ENCODE measurements around the gene DYNLRB1.

DYNLRB1 gene

DNA sequence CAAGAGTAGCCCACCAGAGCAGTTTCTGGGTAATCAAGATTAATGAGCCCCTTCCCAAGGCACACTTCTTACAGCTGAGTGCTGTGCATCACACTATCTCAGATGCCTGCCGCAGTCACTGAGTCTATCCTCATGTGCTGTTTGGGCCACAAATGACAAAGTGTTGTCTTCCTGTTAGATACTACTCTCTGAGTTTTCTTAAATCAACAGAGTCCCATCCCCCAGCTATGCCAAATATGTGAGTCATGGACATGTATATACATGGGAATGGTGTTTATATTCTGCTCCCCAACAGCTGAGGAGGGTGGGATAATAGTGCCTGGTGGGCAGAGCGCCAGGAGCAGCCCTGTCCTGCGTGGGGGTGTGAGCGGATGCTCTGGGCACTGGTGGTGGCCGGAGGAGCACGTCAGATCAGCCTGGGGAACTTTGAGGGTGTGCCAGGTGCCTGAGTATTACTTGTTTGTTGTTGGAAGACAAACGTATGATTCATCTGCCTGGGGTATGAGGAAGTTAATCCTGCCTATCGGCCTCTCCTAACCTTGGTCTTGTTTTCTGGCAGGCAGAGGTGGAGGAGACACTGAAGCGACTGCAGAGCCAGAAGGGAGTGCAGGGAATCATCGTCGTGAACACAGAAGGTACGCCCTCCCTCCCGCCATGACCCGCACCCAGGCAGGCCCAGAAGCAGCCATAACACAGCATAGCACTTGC is 9.6 kb downstream of the DYNLRB1 start:
- Histone ChIP-seq H3K79me2 (ENCODE audit: insufficient read depth, low read length) (peaks cover 49% of the 10 kb centered on the region), H2AFZ (ENCODE audit: low read length) (no peak overlapping the region), H3K27me3 (ENCODE audit: insufficient read depth, low read length, poor library complexity, severe bottlenecking) (no peaks in the 10 kb centered on the region), H3K9me2 (replicated peaks; ENCODE audit: low read depth, low read length) (no peaks in the 10 kb centered on the region), H3K4me1 (ENCODE audit: insufficient read depth, low read length, poor library complexity, severe bottlenecking) (peaks cover 17% of the 10 kb centered on the region), H4K20me1 (ENCODE audit: insufficient read depth, low read length, poor library complexity, severe bottlenecking) (peaks cover 15% of the 10 kb centered on the region), H3K9ac (ENCODE audit: low read depth, low read length, poor library complexity, severe bottlenecking) (no peak overlapping the region), H3K9me3 (ENCODE audit: insufficient read depth, low read depth, low read length) (no peaks in the 10 kb centered on the region), H3K4me3 (ENCODE audit: low read length, poor library complexity, severe bottlenecking) (no peak overlapping the region), H3F3A (ENCODE audit: low read depth) (peaks cover 3% of the 10 kb centered on the region; the same call in 1 of the 2 replicates), H3K4me2 (ENCODE audit: low read depth, low read length, poor library complexity, severe bottlenecking) (no peak overlapping the region), H3K36me3 (ENCODE audit: insufficient read depth, low read length) (peaks cover 42% of the 10 kb centered on the region; the same call in 1 of the 2 replicates)
- TF ChIP-seq, protein P1, sequence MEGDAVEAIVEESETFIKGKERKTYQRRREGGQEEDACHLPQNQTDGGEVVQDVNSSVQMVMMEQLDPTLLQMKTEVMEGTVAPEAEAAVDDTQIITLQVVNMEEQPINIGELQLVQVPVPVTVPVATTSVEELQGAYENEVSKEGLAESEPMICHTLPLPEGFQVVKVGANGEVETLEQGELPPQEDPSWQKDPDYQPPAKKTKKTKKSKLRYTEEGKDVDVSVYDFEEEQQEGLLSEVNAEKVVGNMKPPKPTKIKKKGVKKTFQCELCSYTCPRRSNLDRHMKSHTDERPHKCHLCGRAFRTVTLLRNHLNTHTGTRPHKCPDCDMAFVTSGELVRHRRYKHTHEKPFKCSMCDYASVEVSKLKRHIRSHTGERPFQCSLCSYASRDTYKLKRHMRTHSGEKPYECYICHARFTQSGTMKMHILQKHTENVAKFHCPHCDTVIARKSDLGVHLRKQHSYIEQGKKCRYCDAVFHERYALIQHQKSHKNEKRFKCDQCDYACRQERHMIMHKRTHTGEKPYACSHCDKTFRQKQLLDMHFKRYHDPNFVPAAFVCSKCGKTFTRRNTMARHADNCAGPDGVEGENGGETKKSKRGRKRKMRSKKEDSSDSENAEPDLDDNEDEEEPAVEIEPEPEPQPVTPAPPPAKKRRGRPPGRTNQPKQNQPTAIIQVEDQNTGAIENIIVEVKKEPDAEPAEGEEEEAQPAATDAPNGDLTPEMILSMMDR (conservative IDR thresholded peaks at IDR 0.05; ENCODE audit: low read length): no peak
- no peak for TF ChIP-seq EZH2phosphoT487 (IDR thresholded peaks at IDR 0.05; ENCODE audit: borderline replicate concordance)

DNA sequence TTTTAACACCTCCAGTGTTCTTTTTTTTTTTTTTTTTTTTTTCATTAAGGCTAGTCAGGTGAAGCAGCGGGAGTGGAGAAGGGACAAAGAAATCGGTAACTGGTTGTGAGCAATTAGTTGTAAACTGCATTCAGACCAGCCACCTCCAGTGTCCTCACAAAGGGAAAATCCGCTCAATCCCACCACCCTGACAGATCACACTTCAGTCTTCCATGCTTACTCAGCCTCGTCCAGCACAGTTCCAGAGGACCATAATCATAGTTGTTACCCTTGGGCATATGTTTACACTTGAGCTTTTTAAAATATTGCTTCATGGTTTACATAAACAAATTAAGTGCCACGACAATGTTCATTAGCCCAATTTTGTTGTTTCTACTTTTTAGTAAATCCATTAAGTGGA is 10.2 kb downstream of the DYNLRB1 start:
- Histone ChIP-seq H3K9me2 (replicated peaks; ENCODE audit: low read depth, low read length) (no peaks in the 10 kb centered on the region), H3K27me3 (ENCODE audit: insufficient read depth, low read length, poor library complexity, severe bottlenecking) (no peaks in the 10 kb centered on the region), H3K4me3 (ENCODE audit: low read length, poor library complexity, severe bottlenecking) (no peak overlapping the region), H3K79me2 (ENCODE audit: insufficient read depth, low read length) (peaks cover 49% of the 10 kb centered on the region), H3F3A (ENCODE audit: low read depth) (peaks cover 3% of the 10 kb centered on the region; the same call in 1 of the 2 replicates), H3K36me3 (ENCODE audit: insufficient read depth, low read length) (peaks cover 48% of the 10 kb centered on the region; the same call in 1 of the 2 replicates), H4K20me1 (ENCODE audit: insufficient read depth, low read length, poor library complexity, severe bottlenecking) (peaks cover 15% of the 10 kb centered on the region), H3K4me2 (ENCODE audit: low read depth, low read length, poor library complexity, severe bottlenecking) (no peak overlapping the region), H2AFZ (ENCODE audit: low read length) (no peak overlapping the region), H3K4me1 (ENCODE audit: insufficient read depth, low read length, poor library complexity, severe bottlenecking) (peaks cover 17% of the 10 kb centered on the region), H3K9ac (ENCODE audit: low read depth, low read length, poor library complexity, severe bottlenecking) (no peak overlapping the region), H3K9me3 (ENCODE audit: insufficient read depth, low read depth, low read length) (no peaks in the 10 kb centered on the region)
- TF ChIP-seq, protein P1 (conservative IDR thresholded peaks at IDR 0.05; ENCODE audit: low read length): no peak
- TF ChIP-seq EZH2phosphoT487 (IDR thresholded peaks at IDR 0.05; ENCODE audit: borderline replicate concordance): no peak

DNA sequence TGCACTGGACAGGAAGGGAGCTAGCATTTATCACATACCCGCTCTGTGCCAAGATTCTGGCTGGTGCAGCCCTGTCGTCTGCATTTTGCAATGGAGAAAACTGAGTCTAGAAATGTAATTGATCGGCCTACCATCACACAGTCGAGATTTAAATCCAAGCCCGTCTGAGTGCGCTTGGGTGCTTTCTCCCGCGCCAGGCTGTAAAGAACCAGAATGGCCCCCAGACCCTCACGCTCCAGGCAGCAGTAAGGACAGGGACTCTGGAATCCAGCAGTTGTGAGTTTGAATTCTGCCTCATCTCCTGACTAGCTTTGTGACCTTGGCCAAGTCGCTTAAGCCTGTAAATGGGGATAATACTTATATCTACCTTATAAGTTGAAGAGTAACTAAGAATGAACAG is 10.8 kb downstream of the DYNLRB1 start:
- Histone ChIP-seq H3K4me3 (ENCODE audit: low read length, poor library complexity, severe bottlenecking) (no peak overlapping the region), H3K9ac (ENCODE audit: low read depth, low read length, poor library complexity, severe bottlenecking) (no peak overlapping the region), H3K4me1 (ENCODE audit: insufficient read depth, low read length, poor library complexity, severe bottlenecking) (peaks cover 15% of the 10 kb centered on the region), H3K9me2 (replicated peaks; ENCODE audit: low read depth, low read length) (no peaks in the 10 kb centered on the region), H3K79me2 (ENCODE audit: insufficient read depth, low read length) (peaks cover 45% of the 10 kb centered on the region), H3K36me3 (ENCODE audit: insufficient read depth, low read length) (peaks cover 53% of the 10 kb centered on the region; the same call in 1 of the 2 replicates), H2AFZ (ENCODE audit: low read length) (no peak overlapping the region), H4K20me1 (ENCODE audit: insufficient read depth, low read length, poor library complexity, severe bottlenecking) (peaks cover 17% of the 10 kb centered on the region), H3K9me3 (ENCODE audit: insufficient read depth, low read depth, low read length) (no peaks in the 10 kb centered on the region), H3F3A (ENCODE audit: low read depth) (peaks cover 3% of the 10 kb centered on the region; the same call in 1 of the 2 replicates), H3K27me3 (ENCODE audit: insufficient read depth, low read length, poor library complexity, severe bottlenecking) (no peaks in the 10 kb centered on the region), H3K4me2 (ENCODE audit: low read depth, low read length, poor library complexity, severe bottlenecking) (no peak overlapping the region)
- no peak for TF ChIP-seq EZH2phosphoT487 (IDR thresholded peaks at IDR 0.05; ENCODE audit: borderline replicate concordance)
- TF ChIP-seq, protein P1 (conservative IDR thresholded peaks at IDR 0.05; ENCODE audit: low read length): no peak

Data from Loucy (cell line).